GM19463 (cell line): ENCODE measurements around the gene BEST3.
"Not testable (repeated sequence)": the region's sequence is repeated elsewhere in the genome, so short reads cannot be mapped to it uniquely, and the experiment has no call there.

Source experiments
- ATAC-seq: cut with Tn5 transposase; IDR thresholded peaks from one replicate; pipeline ENCODE4 v1.9.1; 2021; ENCODE audit warnings: mild to moderate bottlenecking, moderate library complexity; ENCODE audit not compliant: unreplicated experiment

The BEST3 gene

DNA sequence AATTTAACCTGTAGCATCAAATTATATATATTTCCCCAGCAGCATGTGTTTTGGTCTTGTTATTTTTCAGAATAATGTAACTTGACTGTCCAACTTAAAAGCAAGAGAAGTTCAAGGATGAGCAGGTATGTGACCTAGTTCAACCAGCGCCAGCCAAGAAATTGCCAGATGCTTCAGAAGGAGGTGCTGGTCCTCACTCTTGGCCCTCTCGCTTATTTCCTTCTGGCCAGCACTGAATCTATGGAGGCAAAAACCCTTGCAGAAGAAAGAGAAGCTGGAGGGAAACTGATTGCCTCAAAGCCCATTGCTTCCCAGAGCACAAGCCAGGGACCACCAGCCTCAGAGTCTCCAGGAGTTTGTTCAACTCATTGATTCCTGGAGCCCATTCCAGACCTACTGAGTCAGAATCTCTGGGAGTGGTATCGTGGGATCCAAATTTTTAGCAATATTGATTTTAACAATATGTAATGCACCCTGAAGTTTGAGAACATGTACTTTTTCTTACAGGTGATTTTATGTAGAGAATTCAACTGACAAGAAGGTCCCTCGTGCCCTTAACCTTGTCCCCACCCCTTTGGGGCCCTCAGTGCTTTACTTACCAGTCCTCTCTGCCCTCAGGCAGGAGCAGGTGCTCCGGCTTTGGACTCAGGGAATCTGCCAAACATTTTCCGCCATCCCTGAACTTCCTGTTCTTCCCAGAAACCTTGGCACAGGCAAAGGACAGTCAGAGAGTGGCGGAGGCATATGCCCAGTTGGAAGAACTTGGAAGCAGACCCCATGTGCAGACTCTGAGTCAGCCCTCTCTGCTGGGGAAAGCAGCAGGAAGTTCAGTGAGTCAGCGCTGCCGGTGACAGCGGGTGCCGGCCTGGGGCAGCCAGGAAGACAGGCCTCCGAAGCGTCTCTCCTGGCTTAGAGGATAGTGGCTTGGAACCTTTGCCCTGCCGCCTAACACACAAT is 10.4 kb downstream of the BEST3 start:
- ATAC-seq: peak; percentile 64

- ATAC-seq: no peak
Measured at GRCh38 chr12:69688021-69688420, 11.1 kb downstream of the BEST3 start.

GRCh38 chr12:69687390-69687789 is 11.7 kb downstream of the BEST3 start:
- no peak for ATAC-seq

DNA sequence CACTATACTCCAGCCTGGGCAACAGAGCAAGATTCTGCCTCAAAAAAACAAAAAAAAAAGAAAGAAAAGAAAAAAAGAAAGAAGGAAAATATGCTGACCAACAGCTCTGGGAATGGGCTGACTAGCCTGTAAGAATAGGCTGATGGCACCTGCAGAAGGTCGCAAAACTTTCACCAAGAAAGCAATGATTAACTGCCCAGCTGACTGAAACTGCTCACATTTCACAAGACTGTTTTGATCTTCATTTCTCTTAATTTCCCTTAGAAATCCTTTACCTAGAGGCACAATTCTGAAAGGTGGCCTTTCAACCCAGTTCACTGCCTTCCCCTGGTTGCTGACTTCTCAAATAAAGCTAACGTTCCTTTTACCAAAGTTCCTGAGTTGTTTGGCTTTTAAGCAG is 12.4 kb downstream of the BEST3 start:
- peak; percentile 48 for ATAC-seq

DNA sequence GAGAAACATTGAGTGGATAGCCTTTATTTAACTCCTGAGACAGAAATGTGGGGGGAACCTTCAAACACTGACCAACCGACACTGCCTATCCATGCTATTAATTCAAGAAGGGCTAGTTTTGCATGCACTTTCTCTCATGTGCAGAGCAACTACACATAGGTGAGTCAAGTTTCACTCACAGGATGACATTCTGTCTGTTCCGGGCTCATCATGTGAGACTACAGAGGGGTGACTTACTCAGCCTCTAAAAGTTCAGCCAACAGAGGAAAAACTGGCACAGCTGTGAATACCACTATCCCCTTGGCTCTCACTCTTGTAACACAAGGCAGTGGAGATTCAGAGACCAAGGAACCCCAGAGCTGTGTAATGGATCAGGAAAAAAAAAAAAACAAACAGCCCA is 13.3 kb downstream of the BEST3 start:
- ATAC-seq: peak; percentile 66

- no peak for ATAC-seq
Measured at GRCh38 chr12:69684466-69684865, 14.6 kb downstream of the BEST3 start.

GRCh38 chr12:69682110-69682755 is 16.9 kb downstream of the BEST3 start:
- ATAC-seq: no peak

DNA sequence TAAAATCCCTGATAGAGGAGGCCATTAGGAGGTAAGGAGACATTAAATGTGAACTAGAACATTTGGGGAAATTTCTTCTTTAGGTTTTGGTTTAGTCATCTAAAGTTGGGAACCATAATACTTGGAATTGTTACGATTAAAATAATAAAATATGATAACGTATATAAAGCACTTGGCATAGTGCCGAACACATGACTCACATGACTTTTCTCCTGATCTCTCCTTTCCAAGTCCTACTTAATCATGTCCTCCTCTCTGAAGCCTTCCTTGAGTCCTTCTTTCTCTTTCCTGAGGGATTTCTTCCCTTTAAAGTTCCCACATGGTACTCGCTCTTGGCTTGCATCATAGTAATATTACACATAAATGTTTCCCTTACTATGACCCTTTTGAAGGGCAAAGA is 20.0 kb downstream of the BEST3 start:
- ATAC-seq: no peak

- no peak for ATAC-seq
Measured at GRCh38 chr12:69676257-69677012, 22.7 kb downstream of the BEST3 start.

- no peak for ATAC-seq
Measured at GRCh38 chr12:69672195-69672594, 26.9 kb downstream of the BEST3 start.

DNA sequence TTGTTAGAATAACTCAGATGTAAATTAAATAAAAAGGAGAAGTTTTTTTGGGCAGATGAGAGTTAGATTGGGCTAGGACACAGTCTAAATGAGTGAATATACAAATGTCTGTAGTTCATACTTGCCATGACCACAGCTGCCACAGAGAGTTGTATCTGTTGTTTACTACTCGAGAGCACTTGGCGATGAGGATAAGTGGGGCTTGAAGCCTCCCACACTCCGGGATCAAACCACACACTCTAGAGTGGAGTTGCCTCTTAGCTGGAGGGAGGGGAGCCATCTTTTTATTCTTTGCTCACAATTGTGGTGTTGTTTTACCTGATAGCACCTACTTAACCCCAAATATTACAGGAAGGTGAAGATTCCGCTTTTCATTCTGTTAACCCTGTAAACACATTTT is 27.5 kb downstream of the BEST3 start:
- no peak for ATAC-seq

GRCh38 chr12:69666798-69667197 is 32.3 kb downstream of the BEST3 start:
- no peak for ATAC-seq

GRCh38 chr12:69664930-69665377 is 34.1 kb downstream of the BEST3 start:
- ATAC-seq: not testable (repeated sequence)

DNA sequence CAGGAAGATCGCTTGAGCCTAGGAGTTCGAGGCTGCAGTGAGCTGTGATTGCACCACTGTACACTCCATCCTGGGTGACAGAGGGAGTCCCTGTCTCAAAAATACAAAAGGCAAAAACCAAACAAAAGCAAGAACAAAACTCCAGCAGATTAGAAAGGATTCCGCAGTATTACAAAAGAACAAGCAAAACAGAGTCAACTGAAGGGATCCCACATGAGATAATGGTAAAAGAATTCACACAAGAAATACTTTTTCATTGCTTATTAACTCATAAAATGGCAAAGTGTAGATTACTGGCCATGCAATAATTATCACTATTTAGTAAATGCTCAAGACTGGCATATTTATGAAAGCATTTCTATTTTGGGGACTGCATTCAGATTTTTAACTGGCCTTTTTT is 35.4 kb downstream of the BEST3 start:
- no peak for ATAC-seq

DNA sequence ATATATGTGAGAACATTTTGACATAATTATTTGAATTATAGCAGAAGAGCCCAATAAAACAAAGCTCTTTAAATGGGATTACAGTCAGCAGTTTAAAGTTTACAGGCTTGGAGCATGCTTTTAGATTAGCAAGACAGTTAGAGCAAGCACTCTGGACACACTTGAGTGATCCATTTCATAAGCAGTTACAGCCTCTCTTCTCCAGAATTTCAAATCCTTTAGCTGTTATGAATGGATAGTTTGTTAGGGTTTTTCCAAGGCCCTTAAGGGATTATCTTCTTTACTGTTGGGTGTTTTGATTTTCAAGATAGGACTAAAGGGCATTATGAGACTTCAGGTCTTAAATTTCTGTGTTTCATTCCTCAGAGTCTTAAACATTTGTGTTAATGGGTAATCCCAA is 36.3 kb downstream of the BEST3 start:
- ATAC-seq: no peak

GRCh38 chr12:69661386-69661785 is 37.7 kb downstream of the BEST3 start:
- ATAC-seq: no peak

DNA sequence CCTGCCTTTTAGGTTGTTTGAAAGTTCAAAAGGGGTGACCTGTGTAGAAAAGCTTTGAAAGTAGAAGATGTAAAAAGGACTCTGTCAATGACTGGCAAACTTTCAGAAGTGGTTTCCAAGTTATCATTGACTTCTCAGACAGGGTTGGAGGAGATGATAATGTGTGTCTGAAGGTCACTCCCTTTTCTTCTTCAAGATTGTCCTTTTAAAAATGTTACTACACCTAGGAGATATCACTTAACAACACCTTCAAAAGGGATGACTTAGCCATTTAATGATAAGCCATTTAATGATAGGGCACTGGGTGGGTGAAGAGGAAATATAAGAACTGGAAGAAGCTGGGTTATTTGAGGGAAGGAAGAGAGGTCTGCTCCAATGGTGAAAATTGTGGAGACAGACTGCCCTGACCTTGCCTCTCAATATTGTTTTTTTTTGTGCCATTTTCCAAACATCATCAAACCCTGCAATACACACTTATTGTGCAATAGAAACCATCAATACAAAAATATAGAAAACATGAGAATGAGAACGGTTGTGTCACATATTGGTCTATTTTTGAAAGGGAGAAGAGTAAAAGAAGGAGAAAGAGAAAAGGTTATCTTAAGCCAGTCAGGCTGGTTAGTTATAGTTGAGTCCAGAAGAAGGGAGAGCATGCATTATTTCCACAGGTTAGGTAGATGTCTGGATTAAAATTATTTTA is 38.8 kb downstream of the BEST3 start:
- no peak for ATAC-seq

GRCh38 chr12:69658203-69658602 is 40.9 kb downstream of the BEST3 start:
- ATAC-seq: no peak

- no peak for ATAC-seq
Measured at GRCh38 chr12:69657376-69658137, 41.5 kb downstream of the BEST3 start.
